HG03280 (cell line): ENCODE results near the gene TDRD9.

Source experiments
- ATAC-seq: cut with Tn5 transposase; IDR thresholded peaks from one replicate; pipeline ENCODE4 v1.9.1; 2021; ENCODE audit warnings: mild to moderate bottlenecking, moderate library complexity; ENCODE audit not compliant: unreplicated experiment

The TDRD9 gene

DNA sequence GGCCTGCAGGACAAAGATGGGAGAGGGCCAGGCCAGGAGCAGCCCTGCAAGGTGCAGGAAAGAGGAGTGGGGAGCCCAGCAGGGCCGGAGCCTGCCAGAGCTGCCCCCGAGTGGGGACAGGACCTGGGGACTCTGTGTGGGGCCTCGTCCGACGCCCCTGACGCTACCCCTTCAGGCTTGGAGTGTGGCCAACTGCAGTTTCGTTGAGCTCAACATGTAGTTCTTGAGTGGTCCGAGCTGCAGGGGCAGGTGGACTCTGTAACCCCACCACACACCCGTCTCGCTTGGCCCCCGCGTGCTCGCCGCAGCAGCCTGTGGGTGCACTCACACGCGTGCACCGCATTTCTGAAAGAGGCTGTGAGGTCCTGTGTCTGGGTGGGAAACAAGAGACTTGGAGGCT, 159.2 kb downstream of the TDRD9 start:
- no peak for ATAC-seq

DNA sequence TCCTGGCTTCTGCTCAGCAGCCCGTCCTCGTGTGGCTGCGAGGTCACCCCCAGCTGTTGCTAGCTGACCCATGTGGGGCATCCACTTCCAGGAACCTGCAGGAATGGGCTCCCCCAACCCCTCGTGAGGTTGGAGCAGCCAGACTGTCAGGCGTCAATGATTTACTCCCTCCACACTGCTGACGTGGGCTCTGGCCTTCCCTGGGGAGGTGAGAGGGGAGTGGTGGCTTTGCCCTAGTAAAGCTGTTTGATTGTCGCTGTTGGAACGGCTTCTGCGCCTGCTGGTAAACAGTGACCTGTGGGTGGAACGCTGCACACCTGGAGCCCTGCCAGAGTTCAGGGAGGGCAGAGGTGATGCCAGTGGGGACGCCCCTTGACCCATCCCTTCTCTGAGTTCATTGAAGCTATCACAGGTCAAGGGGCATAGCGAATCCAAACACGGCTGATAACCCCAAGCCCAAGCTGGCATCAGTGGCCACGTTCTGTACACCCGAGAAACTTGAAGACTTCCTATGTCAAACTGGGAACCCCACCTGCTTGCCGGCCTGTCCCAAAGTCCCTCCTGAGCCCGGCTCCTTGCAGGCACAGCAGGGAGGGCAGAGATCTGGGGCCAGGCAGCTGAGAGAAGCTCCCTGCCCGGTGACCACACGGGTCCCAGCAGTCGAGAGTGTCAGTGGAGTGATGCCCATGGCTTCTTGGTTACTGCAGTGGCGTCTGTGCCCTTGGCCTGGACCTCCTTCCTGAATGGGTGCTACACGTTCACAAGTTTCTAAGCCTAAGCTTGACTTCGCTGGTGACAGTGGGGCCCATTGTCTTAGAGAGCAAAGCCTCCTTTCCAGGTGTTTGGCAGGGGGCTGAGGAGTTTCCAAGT, 160.0 kb downstream of the TDRD9 start:
- no peak for ATAC-seq

DNA sequence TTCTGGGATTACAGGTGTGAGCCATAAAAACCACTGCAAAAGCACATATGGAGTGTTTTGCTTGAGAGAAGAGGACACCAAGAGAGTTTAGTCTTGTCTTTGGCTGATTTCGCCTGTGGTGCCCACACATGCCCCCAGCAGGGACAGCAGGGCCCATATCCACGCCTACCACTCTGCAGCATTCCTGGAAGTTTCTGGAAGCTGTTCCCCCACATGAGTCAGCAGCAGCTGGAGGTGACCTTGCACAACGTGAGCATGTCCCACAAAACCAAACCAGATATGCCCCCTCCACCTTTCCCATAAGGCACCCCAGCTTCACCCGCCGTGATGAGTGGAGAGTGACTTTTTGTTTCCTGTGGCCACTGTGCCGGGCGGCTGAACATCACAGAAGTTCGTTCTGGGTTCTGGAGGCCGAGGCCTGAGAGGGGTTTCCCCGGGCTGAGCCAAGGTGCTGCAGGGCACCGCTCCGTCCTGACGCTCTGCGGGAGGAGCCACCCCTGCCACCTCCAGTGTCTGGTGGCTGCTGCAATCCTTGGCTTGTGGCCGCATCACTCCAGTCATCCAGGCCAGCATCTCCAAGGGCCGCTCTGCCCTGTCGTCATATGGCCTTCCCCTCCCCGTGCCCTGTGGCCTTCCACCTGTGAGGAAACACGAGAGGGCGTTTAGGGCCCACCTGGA, 162.0 kb downstream of the TDRD9 start:
- ATAC-seq, result no peak

DNA sequence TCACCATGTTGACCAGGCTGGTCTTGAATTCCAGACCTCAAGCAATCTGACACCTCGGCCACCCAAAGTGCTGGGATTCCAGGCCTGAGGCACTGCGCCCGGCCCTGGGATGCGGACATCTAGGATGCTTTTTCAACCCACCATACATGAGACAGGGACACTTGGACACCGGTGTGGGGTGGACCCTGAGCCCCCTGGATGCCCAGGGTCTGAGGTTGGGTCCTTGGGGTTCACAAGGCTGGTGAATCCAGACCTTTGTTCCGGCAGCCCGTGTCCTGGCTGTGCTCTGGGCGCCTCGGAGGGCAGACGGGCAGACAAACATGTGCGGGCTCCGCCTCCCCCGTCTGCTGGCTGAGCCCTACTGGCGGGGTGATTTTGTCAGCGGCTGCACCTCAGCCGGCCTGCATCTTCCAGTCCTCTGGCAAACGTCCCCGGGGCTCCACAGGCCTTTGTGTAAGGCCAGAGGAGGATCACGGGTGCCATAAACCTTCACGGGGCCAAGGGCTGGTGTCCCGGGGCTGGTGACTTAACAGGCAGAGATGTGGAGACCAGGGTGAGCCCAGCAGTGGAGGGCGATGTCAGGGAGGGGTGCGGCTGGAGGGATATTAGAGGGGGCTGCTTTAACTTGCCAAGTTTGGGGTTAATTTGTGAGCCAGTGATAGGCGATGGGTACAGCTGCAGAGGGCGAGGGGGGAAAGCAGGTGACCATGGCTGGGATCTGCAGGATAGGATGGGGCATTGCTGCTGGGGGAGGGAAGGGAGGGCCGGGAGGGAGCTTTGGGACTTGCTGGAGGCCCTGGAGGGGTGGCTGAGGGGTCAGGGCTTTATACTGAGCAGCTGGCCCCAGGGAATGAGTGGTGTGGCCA, 163.0 kb downstream of the TDRD9 start:
- no peak for ATAC-seq

DNA sequence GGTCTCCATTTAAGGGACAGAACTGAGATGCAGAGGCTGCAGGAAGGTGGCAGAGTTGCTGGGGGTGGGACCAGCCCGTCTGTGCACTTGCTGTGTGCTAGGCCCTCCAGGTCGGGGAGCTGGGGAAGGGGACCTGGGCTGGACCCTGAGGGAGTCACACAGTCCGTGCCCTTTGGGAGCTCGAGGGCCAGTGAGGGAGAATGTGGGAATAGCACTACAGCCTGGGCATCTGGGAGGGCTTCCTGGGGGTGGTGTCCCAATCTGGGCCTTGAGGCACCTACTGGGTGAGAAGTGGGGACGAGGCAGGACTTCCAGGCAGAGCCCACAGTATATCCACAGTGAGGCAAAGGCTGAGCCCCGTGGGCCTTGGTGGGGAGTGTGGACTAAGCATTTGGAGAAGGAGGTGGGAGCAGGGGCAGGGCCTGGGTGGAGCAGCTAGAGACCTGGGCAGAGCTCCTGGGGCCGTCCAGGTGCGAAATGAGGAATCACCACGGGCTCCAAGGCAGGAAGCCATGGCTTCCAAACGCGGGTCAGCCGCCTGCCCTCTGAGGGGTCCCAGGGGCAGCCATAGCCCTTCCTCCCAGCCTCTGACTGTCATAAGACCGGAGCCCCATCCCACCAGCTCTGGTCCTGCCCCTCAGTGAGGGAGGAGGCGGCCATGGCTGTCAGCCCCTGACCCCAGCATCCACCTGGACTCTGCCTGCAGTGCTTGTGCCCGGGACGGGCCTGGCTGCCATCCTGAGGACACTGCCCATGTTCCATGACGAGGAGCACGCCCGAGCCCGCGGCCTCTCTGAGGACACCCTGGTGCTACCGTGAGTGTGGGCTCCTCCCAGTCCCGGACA, 163.9 kb downstream of the TDRD9 start:
- no peak for ATAC-seq

DNA sequence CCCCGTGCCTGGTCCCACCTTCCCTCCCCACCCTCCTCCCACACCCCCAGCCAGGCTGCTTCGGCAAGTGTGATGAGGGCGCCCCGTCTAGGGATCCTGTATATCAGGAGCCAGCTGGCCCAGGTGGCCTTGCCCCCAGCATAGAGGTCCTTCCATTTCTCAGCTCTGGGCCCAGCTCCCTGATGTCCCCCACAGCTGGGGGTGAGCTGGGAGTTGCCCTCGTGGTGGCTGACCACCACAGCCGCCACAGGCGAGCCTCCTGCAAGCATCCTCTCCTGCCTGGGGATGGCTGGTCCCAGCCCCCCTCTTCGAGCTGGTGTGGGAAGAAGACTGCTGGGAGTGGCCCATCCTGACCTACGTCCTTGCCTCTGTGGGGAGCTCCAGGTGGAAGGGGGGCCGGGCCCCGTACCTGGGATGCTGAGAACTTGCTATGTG, 164.7 kb downstream of the TDRD9 start:
- ATAC-seq, result no peak

DNA sequence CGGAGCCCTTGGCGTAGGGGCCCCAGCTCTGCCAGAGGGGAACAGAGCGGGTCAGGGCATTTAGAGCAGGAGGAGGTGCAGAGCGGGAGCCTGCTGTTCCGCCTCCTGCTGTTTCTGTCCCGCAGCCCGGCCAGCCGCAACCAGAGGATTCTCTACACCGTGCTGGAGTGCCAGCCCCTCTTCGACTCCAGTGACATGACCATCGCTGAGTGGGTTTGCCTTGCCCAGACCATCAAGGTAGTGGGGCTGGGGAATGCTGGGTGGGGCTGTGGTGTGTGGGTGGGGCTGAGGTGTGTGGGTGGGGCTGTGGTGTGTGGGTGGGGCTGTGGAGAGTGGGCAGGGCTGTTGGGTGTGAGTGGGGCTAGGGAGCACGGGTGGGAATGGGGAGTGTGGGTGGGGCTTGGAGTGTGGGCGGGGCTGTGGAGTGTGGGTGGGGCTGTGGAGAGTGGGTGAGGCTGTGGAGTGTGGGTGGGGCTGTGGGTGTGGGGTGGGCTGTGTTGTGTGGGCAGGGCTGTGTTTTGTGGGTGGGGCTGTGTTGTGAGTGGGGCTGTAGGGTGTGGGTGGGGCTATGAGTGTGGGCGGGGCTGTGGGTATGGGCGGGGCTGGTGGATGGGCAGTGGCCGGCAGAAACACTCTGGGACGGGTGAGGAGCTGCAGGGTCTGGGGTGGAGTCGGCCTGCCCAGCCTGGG, 165.3 kb downstream of the TDRD9 start:
- no peak for ATAC-seq

DNA sequence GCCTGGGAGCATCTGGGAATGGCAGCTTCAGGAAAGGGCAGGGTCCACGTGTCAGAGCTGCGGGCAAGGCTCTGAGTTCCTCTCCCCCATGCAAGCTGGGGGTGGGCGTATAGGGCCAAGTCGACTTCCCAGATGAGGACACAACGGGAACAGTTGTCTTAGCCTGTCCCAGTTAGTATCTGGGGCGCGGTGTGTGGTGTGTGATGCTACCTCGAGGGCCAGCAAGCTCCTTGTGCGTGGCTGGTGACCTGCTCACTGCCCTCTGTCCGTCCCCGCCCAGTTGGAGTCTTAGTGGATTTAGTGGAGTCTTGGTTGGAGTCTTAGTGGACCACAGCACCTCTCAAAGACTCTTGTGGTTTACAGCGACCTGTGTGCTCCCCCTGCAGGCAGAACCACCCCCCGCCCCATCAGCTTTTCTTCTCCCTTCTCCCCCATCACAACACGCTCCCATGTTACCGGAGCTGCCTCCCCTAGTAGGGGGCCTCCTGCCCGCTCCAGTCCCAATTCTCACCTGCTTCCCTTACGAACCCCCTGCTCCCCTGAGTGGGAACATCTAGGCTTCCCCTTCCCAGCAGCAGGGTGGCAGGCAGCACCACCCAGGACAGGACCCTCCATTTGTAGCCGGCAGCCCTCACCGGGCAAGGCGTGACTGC, 165.9 kb downstream of the TDRD9 start:
- no peak for ATAC-seq

DNA sequence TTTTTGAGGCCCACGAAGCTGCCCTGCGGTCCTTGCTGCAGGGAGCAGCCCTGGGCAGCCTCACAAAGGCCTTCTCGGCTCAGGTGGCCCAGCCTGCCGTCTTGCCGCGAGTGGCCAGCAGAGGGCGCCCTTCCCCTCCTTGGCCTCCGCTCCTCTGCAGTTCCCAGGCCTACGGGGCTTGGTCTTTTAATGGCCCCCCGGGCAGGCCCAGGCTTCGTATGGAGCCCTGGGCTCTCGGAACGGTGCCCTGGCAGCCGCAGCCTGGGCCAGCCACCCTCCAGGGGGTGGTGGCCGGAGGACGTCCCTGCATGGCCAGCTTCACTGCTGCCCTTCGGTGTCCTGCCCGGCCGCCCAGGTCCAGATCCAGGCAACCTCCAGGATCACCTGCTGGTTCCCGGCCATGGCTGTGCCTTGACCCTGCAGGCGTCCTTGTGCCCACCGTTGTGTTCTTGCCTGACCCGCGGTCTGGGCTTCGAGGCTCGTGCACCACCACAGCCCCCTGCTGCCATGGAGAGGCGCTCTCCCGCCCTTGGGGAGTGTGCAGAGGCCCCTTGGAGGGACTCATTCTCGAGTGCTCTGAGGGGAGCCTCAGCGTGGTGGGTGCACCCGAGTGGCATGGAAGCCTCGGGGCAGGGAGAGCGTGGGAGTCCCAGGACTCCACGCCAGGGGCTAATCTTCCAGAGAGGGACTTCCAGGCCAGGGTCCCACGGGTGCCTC, 166.6 kb downstream of the TDRD9 start:
- ATAC-seq, result no peak

DNA sequence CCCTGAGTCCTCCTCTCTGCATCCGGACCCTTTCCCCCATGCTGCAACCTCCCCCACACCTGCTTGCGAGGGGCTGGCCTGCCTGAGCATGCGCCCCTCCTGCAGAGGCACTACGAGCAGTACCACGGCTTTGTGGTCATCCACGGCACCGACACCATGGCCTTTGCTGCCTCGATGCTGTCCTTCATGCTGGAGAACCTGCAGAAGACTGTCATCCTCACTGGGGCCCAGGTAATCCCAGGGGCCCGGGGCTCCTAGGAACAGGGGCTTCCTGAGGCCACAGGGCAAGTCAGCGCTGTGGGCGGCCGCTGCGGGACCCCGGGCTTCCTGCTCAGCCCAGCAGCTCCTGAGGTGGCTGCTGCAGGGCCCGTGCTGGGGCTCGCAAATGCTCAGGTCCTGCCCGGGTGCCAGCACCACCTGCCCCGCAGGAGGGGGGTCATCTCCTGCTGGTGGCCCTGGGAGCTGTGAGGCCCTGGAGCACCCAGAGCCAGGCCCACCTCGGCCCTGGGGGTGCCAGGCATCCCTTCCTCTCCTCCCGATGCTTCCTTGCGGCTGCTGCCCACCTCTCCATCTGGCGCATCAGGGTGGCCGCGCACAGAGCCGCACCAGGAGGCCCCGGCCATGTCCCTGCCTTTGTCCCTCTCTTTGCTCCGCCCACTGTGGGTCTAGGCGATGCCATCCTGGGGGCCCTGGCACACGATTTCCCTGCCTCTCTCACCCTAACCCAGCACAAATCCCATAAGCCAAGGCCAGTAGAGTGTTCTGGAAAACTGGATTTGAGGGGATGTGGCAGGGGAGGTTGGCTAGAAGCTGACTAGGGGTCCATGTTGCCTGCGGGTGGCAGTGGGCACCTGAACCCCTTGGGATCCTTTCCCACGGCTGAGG, 167.4 kb downstream of the TDRD9 start:
- ATAC-seq, result no peak

DNA sequence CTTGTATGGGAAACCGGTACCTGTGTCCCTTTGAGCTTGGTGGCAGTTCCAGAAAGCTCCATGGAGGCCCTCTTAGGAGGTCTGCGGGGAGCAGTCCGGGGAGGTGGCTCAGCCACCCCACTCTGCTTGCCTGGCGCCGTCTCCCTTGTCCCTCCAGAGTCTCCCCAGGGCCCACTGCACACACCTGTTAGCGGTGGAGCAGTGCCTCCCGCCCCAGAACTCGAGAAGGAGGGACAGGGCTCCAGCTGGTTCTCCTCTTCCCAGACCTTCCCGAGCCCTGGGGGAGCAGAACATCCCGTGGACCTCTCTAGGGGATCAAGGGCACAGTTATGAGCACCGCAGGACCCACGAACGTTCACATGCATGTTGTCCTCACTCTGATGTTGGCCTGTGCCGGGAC, 168.1 kb downstream of the TDRD9 start:
- no peak for ATAC-seq

DNA sequence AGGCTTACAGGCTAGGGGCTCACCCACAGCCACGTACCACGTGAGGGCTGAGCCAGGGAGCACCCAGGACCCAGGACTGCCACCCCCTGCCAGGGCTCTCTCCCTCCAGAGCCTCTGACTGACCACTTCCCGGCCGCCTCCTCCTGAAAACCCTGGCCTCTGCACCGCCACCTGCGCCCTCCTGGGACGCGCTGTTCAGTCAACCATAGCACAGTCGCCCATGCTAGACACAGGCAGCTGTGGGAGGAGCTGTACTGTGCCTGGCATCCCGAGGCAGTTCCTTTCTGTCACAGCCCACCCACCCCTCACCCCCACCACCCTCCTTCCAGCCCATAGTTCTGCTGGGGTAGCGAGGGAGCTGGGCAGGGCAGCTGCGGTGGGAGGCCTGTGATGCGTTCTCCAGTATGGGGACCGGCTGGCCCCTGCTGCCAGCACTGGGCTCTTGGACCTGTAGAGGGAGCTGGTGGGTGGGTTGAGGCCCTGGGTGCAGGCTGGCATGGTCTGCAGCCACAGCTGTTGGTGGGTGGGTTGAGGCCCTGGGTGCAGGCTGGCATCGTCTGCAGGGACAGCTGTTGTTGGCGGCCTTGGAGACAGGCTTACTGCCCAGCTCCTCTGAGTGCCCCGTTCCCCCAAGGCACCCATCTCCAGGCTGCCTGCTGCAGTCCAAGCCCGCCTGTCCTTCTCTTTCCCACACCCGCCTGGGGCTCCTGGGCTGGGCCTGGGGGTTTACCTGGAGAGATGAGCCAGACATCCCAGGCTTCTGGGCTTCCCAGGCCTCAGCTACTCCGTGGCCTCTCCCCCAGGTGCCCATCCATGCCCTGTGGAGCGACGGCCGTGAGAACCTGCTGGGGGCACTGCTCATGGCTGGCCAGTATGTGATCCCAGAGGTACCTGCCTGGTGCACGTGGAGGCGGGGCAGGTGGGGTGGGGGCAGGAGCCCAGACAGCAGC, 168.8 kb downstream of the TDRD9 start:
- no peak for ATAC-seq

DNA sequence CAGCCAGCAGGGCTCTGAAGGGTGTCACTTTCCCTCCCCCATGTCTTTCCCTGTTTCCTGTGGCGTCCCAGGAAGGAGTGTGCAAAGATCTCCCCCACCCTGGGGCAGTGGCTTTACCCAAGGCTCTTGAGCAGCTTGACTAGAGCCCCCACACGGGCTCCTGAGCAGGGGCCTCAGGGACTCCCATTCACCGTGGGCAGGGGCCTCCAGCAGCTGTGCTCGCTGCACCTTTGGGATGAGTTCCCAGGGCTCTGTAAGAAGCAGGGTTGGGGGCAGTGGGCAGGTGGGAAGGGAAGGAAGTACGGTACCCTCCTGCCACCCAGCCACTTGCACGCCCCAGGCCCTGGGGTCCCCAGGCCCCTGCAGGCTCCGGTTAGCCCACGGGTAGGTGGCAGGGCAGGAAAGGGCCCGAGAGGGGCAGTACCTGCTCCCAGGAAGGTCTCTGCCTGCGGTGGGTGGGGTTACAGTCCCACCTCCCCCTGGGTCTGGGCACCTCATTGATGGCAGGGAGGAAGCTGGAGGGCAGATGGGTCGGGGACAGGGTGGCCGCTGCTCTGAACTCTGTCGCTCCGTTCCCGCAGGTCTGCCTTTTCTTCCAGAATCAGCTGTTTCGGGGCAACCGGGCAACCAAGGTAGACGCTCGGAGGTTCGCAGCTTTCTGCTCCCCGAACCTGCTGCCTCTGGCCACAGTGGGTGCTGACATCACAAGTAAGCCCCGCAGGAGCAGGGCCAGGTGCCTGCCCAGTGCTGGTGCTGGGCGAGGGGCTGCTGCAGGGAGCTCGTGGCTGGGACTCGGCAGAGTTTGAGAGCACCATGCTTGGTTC, 170.2 kb downstream of the TDRD9 start:
- no peak for ATAC-seq

DNA sequence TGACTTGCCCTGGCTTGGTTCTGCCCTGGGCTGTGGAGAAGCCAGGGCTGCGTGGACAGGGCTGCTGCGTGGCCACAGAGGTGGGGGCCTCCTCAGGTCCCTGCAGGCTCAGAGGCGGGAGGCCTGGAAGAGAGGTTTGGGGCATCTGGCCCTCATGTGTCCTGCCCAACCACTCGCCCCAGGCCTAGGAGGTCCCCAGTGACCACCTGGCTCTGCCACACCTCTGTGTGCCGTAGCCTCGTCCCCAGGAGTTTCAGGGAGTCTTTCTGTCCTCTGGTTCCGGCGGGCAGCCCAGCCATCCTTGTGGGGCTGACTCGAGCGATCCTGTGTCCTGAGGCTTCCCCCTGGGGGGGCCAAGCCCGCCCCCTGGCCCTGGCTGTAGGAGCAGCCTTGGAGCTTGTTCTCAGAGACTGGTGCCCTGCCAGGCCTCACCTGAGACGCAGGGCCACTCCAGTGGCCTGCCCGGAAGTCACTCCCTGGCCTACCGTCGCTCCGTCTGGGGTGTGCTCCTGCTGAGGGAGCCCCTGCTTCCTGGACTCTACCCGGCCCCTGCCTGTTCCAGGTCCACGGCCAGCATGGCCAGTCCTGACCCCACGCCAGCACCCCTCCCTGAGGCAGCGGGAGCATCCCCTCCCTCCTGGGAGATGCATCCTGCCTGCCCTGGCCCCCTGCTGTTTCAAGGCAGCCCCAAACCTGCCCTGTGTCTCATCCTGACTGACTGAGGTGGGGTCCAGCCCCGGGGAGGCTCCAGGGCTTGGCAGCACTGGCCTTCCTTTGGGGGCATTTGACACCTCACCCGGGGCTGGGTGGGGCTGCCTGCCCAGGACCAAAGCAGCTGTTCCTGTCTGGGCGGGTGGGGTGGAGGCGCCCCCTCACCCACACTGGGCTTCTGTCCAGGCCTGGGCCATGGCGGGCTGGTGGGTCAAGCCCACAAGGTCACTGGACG, 171.1 kb downstream of the TDRD9 start:
- no peak for ATAC-seq
